AG08395 (cell line): ENCODE data around the gene STXBP4.

ENCODE experiments used
- DNase-seq: peaks from one replicate; pipeline ENCODE4 v3.0.0; 2012; ENCODE audit warnings: mixed read lengths, low spot score

Gene STXBP4

GRCh38 chr17:55121268-55121667 is 152.7 kb downstream of the STXBP4 start:
- no peak for DNase-seq

- no peak for DNase-seq
Measured at GRCh38 chr17:55122114-55122513, 153.5 kb downstream of the STXBP4 start.

GRCh38 chr17:55124730-55125360 is 156.3 kb downstream of the STXBP4 start:
- DNase-seq: no peak

- DNase-seq: no peak
Measured at GRCh38 chr17:55133583-55133982, 165.0 kb downstream of the STXBP4 start.

GRCh38 chr17:55134486-55135157 is 166.1 kb downstream of the STXBP4 start:
- DNase-seq: peak; percentile 5

GRCh38 chr17:55140809-55141208 is 172.2 kb downstream of the STXBP4 start:
- no peak for DNase-seq

- no peak for DNase-seq
Measured at GRCh38 chr17:55144518-55144917, 176.0 kb downstream of the STXBP4 start.

GRCh38 chr17:55149485-55149884 is 180.9 kb downstream of the STXBP4 start:
- DNase-seq: no peak

GRCh38 chr17:55152236-55152635 is 183.7 kb downstream of the STXBP4 start:
- DNase-seq: no peak

GRCh38 chr17:55154101-55154500 is 185.5 kb downstream of the STXBP4 start:
- no peak for DNase-seq

- DNase-seq: no peak
Measured at GRCh38 chr17:55155856-55156560, 187.4 kb downstream of the STXBP4 start.

GRCh38 chr17:55157165-55157564 is 188.6 kb downstream of the STXBP4 start:
- DNase-seq: no peak

- no peak for DNase-seq
Measured at GRCh38 chr17:55158439-55158838, 189.9 kb downstream of the STXBP4 start.

- DNase-seq: peak; percentile 4
Measured at GRCh38 chr17:55159251-55159650, 190.7 kb downstream of the STXBP4 start.

GRCh38 chr17:55160501-55160900 is 191.9 kb downstream of the STXBP4 start:
- DNase-seq: no peak

GRCh38 chr17:55161935-55162555 is 193.5 kb downstream of the STXBP4 start:
- DNase-seq: peak; percentile 66

GRCh38 chr17:55162556-55162946 is 194.0 kb downstream of the STXBP4 start:
- DNase-seq: no peak

- DNase-seq: no peak
Measured at GRCh38 chr17:55163408-55163807, 194.8 kb downstream of the STXBP4 start.

GRCh38 chr17:55166506-55166905 is 197.9 kb downstream of the STXBP4 start:
- DNase-seq: no peak

GRCh38 chr17:55167024-55167725 is 198.6 kb downstream of the STXBP4 start:
- DNase-seq: no peak

- DNase-seq: no peak
Measured at GRCh38 chr17:55168958-55169687, 200.6 kb downstream of the STXBP4 start.
